Glutamatergic neuron (in vitro differentiated cells): ENCODE data around the gene CLPTM1L. TPM values are rescaled to one million over a fixed set of nuclear protein-coding genes. Genes with fewer than 3 reads are reported as not detected.
"Not testable (repeated sequence)": the region's sequence is repeated elsewhere in the genome, so short reads cannot be mapped to it uniquely, and the experiment has no call there.

Experiments used
- DNase-seq: peaks from one replicate; pipeline ENCODE4 v3.0.0; 2022
- H3K27ac Mint-ChIP-seq: one replicate; pipeline ENCODE4 v1.8.0; 2020; ENCODE audit warnings: mild to moderate bottlenecking, mixed read lengths, inconsistent platforms; ENCODE audit not compliant: unreplicated experiment
- H3K27me3 Mint-ChIP-seq: one replicate; pipeline ENCODE4 v1.8.0; 2020; ENCODE audit warnings: mild to moderate bottlenecking, moderate library complexity, mixed read lengths, inconsistent platforms; ENCODE audit not compliant: unreplicated experiment
- H3K36me3 Mint-ChIP-seq: one replicate; pipeline ENCODE4 v1.8.0; 2020; ENCODE audit warnings: mild to moderate bottlenecking, mixed read lengths, inconsistent platforms; ENCODE audit not compliant: unreplicated experiment
- H3K4me1 Mint-ChIP-seq: one replicate; pipeline ENCODE4 v1.8.0; 2020; ENCODE audit warnings: mild to moderate bottlenecking, low read depth, mixed read lengths, inconsistent platforms; ENCODE audit not compliant: unreplicated experiment
- H3K4me3 Mint-ChIP-seq: one replicate; pipeline ENCODE4 v1.8.0; 2020; ENCODE audit warnings: mild to moderate bottlenecking, mixed read lengths, inconsistent platforms; ENCODE audit not compliant: unreplicated experiment
- H3K9me3 Mint-ChIP-seq: one replicate; pipeline ENCODE4 v1.8.0; 2020; ENCODE audit warnings: mild to moderate bottlenecking, moderate library complexity, mixed read lengths, inconsistent platforms; ENCODE audit not compliant: unreplicated experiment
- CTCF ChIP-seq: fragments of 200-600 bp; sonication (generic); IDR thresholded peaks from one replicate; pipeline ENCODE4 v1.5.0; 2021; ENCODE audit not compliant: partially characterized antibody, unreplicated experiment
- total RNA-seq: library from RNA; stranded (reverse); fragmentation: NEBNext Ultra II Directional; extraction: Animal tissue kit (Norgen Biotek cat#: 25700); gene quantifications from one replicate; pipeline ENCODE4 v1.2.1, GENCODE V29; 2021; ENCODE audit not compliant: unreplicated experiment

The CLPTM1L gene
- total RNA-seq, 1 donor from 2014 or later = 95.2 TPM

GRCh38 chr5:1326532-1326875 lies 18.4 kb downstream of the CLPTM1L start:
- not testable (repeated sequence) for H3K9me3 Mint-ChIP-seq, H3K27ac Mint-ChIP-seq, DNase-seq, H3K27me3 Mint-ChIP-seq, H3K4me1 Mint-ChIP-seq, H3K4me3 Mint-ChIP-seq
- H3K36me3 Mint-ChIP-seq = peaks cover 12% of the 10 kb centered on the region

- Mint-ChIP-seq H3K27ac (no peak overlapping the region), H3K36me3 (peaks cover 12% of the 10 kb centered on the region), H3K4me1 (peaks cover 3% of the 10 kb centered on the region), H3K9me3 (peaks cover 2% of the 10 kb centered on the region), H3K4me3 (no peak overlapping the region), H3K27me3 (peaks cover 8% of the 10 kb centered on the region)
- DNase-seq = no peak
- TF ChIP-seq CTCF = no peak
Measured at GRCh38 chr5:1325870-1326531, 18.9 kb downstream of the CLPTM1L start.

- Mint-ChIP-seq H3K4me1 (peaks cover 3% of the 10 kb centered on the region), H3K36me3 (peaks cover 12% of the 10 kb centered on the region), H3K4me3 (no peak overlapping the region), H3K9me3 (peaks cover 2% of the 10 kb centered on the region), H3K27me3 (peaks cover 8% of the 10 kb centered on the region), H3K27ac (no peak overlapping the region)
- no peak for TF ChIP-seq CTCF
- DNase-seq = no peak
Measured at GRCh38 chr5:1325191-1325741, 19.6 kb downstream of the CLPTM1L start.

GRCh38 chr5:1324719-1325190 lies 20.1 kb downstream of the CLPTM1L start:
- Mint-ChIP-seq H3K4me3 (no peak overlapping the region), H3K27me3 (peaks cover 8% of the 10 kb centered on the region), H3K36me3 (peaks cover 12% of the 10 kb centered on the region), H3K4me1 (peaks cover 3% of the 10 kb centered on the region), H3K27ac (no peak overlapping the region), H3K9me3 (peaks cover 2% of the 10 kb centered on the region)
- no peak for TF ChIP-seq CTCF
- no peak for DNase-seq

- H3K4me1 Mint-ChIP-seq = peaks cover 3% of the 10 kb centered on the region
- H3K4me3 Mint-ChIP-seq = no peak overlapping the region
- no peak overlapping the region for H3K27ac Mint-ChIP-seq
- TF ChIP-seq CTCF = no peak
- H3K36me3 Mint-ChIP-seq = peaks cover 12% of the 10 kb centered on the region
- peaks cover 2% of the 10 kb centered on the region for H3K9me3 Mint-ChIP-seq
- peaks cover 8% of the 10 kb centered on the region for H3K27me3 Mint-ChIP-seq
- DNase-seq = no peak
Measured at GRCh38 chr5:1324301-1324700, 20.6 kb downstream of the CLPTM1L start.
